ENCODE measurements around the gene MRAS.

MRAS gene

DNA sequence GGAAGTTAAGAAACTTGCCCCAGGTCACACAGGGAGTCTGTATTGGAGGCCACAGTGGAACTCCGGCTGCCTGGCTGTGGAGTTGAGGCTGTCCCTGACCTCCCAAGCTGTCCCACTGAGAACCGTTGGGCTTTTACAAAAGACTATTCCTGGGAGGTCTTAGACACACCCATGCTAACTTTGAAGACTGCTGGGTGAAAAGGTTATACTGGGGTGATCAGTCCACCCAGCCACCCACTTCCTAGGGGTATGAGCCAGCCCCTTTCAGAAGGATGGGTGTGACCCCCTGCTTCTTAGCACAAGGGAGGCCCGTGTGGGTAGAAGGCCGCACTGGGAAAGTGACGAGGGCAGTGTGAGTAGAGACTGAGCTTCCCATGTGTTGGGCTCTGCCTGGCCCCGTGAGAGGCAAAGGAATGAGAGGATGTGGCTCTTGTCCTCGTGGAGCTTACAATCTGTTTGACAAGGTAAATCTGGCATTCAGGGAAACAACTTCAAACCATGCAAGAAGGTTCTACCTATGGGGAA, 19.0 kb downstream of the MRAS start:
- Histone ChIP-seq H3K4me2 (ENCODE audit: low read length) (no peak overlapping the region), H3K9me3 (ENCODE audit: control insufficient read depth, low read length) (no peaks in the 10 kb centered on the region), H3K9ac (no peak overlapping the region), H3K27me3 (ENCODE audit: control insufficient read depth, insufficient read depth, low read length) (no peaks in the 10 kb centered on the region), H3K27ac (no peak overlapping the region), H3K4me3 (ENCODE audit: low read depth, low read length) (no peak overlapping the region), H3K36me3 (ENCODE audit: control insufficient read depth, insufficient read depth, low read length) (no peaks in the 10 kb centered on the region), H3K79me2 (peaks cover 27% of the 10 kb centered on the region), H2AFZ (no peak overlapping the region), H3K4me1 (no peaks in the 10 kb centered on the region)
- TF ChIP-seq, protein P1, sequence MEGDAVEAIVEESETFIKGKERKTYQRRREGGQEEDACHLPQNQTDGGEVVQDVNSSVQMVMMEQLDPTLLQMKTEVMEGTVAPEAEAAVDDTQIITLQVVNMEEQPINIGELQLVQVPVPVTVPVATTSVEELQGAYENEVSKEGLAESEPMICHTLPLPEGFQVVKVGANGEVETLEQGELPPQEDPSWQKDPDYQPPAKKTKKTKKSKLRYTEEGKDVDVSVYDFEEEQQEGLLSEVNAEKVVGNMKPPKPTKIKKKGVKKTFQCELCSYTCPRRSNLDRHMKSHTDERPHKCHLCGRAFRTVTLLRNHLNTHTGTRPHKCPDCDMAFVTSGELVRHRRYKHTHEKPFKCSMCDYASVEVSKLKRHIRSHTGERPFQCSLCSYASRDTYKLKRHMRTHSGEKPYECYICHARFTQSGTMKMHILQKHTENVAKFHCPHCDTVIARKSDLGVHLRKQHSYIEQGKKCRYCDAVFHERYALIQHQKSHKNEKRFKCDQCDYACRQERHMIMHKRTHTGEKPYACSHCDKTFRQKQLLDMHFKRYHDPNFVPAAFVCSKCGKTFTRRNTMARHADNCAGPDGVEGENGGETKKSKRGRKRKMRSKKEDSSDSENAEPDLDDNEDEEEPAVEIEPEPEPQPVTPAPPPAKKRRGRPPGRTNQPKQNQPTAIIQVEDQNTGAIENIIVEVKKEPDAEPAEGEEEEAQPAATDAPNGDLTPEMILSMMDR (IDR thresholded peaks at IDR 0.05): no peak

DNA sequence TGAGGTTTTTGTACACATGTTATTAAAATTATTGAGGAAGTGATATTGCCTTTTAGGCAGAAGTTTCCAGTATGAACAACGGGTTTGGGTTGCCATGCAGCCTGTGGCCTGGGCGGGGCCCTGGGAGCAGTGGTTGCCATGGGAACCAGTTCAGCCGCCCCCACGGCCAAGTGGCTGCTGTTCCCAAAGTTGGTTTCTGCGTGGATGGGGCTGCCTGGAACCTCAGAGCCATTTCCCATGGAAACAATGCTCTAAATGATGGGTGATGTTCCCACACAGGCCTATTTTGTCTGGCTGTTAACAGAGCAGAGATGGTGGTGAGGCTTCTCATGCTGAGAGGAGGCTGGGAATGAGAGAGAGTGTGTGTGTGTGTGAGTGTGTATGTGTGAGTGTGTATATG, 19.5 kb downstream of the MRAS start:
- TF ChIP-seq, protein P1 (IDR thresholded peaks at IDR 0.05): no peak
- Histone ChIP-seq H3K4me3 (ENCODE audit: low read depth, low read length) (no peak overlapping the region), H3K27ac (no peak overlapping the region), H3K27me3 (ENCODE audit: control insufficient read depth, insufficient read depth, low read length) (no peaks in the 10 kb centered on the region), H3K79me2 (peaks cover 23% of the 10 kb centered on the region), H3K9ac (no peak overlapping the region), H3K36me3 (ENCODE audit: control insufficient read depth, insufficient read depth, low read length) (no peaks in the 10 kb centered on the region), H3K4me2 (ENCODE audit: low read length) (no peak overlapping the region), H2AFZ (no peak overlapping the region), H3K4me1 (no peaks in the 10 kb centered on the region), H3K9me3 (ENCODE audit: control insufficient read depth, low read length) (no peaks in the 10 kb centered on the region)

DNA sequence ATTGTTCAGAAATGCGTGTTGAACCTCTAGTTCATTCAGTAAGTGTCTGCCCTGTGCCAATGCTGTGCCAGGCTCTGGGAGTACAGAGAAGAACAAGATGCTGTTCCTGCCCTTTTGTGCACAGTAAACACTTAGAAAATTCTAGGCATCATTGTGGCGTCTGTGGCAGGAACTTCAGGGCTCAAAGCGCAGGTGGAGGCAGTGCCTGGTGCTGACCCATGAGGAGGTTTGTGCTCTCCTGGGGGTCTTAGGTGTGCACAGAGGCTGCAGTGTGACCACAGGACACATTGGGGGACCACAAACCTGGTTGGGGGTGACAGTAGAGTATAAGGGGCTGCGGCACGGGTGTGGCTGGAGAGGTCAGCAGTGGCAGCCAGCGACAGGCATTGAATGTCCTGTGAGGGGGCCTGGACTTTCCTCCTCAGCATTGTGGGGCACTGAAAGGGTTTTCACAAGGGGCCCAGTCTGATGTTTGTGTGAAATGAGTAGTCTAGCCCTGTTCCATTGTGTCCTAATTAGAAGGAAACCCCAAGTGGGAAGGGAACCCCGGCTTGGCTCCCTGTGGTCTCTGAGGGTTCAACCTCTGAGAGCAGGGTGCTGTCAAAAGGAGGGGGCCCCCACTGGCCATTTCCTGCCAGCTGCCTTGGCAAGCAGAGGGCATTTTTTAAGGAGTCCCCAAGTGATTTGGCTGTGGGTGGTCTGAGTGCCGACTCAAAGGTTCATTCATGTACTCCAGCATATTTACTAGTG, 20.9 kb downstream of the MRAS start:
- H3K4me1 ChIP-seq: no peaks in the 10 kb centered on the region
- peaks cover 16% of the 10 kb centered on the region for H3K79me2 ChIP-seq
- no peak overlapping the region for H3K4me2 ChIP-seq (ENCODE audit: low read length)
- no peaks in the 10 kb centered on the region for H3K27me3 ChIP-seq (ENCODE audit: control insufficient read depth, insufficient read depth, low read length)
- no peaks in the 10 kb centered on the region for H3K9me3 ChIP-seq (ENCODE audit: control insufficient read depth, low read length)
- H2AFZ ChIP-seq: no peak overlapping the region
- H3K36me3 ChIP-seq (ENCODE audit: control insufficient read depth, insufficient read depth, low read length): no peaks in the 10 kb centered on the region
- no peak overlapping the region for H3K27ac ChIP-seq
- H3K4me3 ChIP-seq (ENCODE audit: low read depth, low read length): no peak overlapping the region
- no peak overlapping the region for H3K9ac ChIP-seq
- TF ChIP-seq, protein P1 (IDR thresholded peaks at IDR 0.05): no peak

DNA sequence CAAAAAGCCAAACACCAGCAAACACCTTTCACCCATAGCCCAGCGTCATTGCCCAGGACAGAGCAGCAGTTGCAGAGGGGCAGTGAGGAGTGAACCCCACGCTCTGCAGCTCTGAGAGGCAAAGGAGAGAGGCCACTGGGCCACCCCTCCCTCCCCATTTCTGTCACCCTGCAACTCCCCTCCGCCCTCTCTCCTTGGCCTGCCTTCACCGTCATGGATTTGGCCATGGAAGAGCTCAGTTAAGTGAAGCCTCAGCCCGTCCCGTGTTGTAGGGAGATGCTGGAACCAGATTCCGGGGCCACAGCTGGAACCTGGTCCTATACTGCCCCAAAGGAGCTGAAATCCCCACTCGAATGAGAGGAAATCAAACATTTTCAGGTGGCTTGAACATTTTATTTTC, 21.9 kb downstream of the MRAS start:
- Histone ChIP-seq H3K27ac (no peak overlapping the region), H3K4me1 (no peaks in the 10 kb centered on the region), H3K9ac (no peak overlapping the region)

More for the DNA sequence above, 21.9 kb downstream of the MRAS start:
- Histone ChIP-seq H3K4me2 (ENCODE audit: low read length) (no peak overlapping the region), H3K27me3 (ENCODE audit: control insufficient read depth, insufficient read depth, low read length) (no peaks in the 10 kb centered on the region), H3K79me2 (peaks cover 9% of the 10 kb centered on the region), H3K4me3 (ENCODE audit: low read depth, low read length) (no peak overlapping the region), H3K9me3 (ENCODE audit: control insufficient read depth, low read length) (no peaks in the 10 kb centered on the region), H3K36me3 (ENCODE audit: control insufficient read depth, insufficient read depth, low read length) (no peaks in the 10 kb centered on the region), H2AFZ (no peak overlapping the region)
- TF ChIP-seq, protein P1 (IDR thresholded peaks at IDR 0.05): no peak

Data from parathyroid adenoma (tissue), 2 donors.